HG02938 (cell line): ENCODE data around the gene EMC1.
"Not testable (repeated sequence)": the region's sequence is repeated elsewhere in the genome, so short reads cannot be mapped to it uniquely, and the experiment has no call there.

Experiments used
- ATAC-seq: cut with Tn5 transposase; IDR thresholded peaks from one replicate; pipeline ENCODE4 v1.9.1; 2021; ENCODE audit warnings: mild to moderate bottlenecking, moderate library complexity; ENCODE audit not compliant: unreplicated experiment

EMC1 gene

DNA sequence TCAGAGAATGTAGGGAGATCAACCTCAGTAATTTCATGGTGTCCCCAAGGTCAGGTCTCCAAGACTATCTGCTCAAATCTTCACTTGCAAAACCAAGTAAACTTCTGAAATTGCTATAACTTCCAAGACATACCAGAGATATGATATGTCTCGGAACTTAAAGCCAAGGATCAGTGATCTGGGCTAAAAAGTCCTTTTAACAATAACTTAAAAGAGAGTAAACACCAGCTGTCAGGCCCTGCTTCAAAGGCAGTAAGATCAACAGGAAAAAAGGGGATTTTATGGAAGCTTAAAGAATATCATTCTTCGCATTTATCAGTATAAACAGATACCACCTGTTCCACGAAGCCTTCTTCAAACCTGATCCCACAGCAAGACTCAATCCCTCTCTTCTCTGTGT, 55.0 kb downstream of the EMC1 start:
- ATAC-seq = no peak

DNA sequence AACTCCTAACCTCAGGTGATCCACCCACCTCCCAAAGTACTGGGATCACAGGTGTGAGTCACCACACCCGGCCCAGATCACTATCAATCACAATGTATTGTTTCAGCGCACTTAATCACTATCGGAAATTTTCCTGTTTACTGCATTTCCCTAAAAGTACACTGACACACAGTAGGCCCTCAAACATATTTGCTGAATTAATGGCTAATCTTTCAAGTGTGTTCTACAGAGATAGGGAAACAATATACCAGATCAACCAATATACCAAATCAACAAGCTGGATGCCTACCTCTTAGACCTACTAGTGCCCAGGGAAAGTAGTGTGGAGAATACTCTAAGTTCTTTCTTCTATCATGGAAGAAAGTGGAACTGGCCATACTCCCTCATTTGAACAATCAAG, 58.3 kb downstream of the EMC1 start:
- ATAC-seq = no peak

DNA sequence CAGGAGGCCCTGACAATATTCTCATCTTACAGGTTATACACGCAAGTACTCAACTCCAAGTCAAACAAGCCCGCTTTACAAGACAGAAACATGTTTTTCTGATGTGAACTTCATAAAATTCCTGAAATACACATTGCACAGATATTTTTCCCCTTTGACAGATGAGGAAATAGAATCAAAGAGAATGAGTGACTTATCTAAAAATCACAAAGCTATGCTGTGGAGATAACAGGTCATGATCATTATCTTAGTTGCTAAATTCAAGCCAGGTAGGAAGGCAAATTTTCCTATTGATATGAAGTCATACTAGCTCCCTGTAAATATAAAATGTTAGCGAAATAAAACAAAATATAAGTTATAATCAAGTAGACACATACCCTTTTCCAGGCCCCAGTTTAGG, 59.5 kb downstream of the EMC1 start:
- ATAC-seq = no peak

DNA sequence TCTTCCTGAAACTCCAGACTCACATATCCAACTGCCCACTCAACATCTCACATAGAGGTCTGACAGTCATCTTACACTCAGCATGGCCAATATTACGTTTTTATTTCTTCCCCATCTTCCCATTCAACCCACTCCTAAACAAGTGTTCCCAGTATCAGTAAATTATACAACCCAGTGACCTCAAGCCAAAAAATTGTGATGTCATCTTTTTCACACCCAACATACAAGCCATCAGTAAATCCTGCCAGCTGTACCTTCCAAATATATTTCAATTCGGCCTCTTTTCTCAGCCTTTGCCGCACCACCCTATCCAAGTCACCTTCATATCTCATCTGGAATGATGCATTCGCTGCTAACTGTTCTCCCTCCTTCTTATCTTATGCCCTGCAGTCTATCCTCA, 60.9 kb downstream of the EMC1 start:
- ATAC-seq = no peak

DNA sequence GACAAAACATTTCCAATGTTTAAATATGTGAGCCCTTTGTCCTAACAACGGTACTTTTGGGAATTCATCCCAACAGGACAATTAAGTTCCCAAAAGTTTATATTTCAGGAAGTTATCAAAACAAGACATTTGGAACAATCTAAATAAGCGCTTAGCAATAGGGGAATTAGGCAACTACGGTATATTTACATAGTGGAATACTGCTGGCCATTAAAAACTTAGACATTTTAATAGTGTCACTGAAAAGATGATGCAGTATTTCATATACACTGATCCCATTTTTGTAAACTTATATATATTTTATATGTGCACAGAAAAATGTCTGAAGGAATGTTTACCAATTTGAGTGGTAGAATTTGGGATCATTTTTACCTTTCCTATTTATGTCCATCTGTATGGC, 62.1 kb downstream of the EMC1 start:
- ATAC-seq = no peak

DNA sequence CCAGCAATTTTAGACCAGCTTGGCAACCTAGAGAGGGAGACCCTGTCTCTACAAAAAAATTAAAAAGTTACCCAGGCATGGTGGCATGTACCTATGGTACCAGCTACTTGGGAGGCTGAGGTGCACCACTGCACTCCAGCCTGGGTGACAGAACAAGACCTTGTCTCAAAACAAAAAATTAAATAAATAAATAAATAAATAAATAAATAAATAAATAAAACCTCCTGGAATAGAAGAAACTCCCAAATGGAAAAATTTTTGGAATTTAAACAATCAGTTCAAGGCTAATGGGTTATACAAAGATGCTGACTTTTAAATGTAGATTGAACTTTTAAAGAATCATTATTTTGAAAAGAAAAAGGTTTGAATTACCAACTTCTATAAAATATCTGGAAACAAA, 63.5 kb downstream of the EMC1 start:
- no peak for ATAC-seq

DNA sequence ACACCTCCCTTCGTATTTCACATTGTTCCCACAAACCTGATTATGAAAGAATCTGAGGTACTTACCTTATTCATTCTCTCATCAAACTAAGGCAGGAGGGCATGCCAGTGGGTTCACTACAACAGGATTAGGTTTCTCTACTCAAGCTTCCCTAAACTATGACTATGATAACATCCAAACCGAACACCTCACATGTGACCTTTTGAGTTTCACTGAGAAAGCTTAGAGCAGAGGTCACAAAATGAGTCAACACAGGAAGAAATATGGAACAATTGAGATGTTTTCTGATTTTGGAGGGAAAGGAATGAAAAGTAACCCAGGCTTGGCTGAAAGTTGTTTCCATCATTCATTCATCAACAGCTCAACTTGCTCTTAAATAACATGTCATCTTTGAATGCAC, 65.3 kb downstream of the EMC1 start:
- ATAC-seq = no peak

DNA sequence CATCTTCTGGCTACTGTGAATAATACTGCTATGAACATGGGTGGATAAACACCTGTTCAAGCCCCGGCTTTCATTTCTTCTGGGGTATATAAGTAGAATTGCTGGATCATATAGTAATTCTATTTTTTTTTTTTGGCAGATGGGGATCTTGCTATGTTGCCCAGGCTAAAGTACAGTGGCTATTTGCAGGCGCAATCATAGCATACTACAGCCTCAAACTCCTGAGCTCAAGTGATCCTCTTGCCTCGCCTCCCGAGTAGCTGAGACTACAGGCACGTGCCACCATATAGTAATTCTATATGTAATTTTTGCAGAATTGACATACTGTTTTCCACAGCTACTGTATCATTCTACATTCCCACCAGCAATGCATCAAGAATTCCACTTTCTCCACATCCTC, 69.1 kb downstream of the EMC1 start:
- ATAC-seq = no peak

DNA sequence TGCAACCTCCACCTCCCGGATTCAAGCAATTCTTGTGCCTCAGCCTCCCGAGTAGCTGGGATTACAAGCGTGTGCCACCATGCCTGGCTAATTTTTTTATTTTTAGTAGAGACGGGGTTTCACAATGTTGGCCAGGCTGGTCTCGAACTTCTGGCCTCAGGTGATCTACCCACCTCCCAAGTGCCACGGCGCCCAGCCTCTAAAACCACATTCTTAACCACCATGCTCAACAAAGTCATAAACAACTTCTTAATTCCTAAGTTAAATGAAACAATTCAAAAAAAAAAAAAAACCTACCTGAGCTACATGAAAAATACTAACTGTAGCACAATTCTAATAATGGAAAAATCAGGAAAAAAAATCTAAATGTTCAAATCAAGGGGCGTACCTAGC, 71.1 kb downstream of the EMC1 start:
- ATAC-seq = not testable (repeated sequence)

DNA sequence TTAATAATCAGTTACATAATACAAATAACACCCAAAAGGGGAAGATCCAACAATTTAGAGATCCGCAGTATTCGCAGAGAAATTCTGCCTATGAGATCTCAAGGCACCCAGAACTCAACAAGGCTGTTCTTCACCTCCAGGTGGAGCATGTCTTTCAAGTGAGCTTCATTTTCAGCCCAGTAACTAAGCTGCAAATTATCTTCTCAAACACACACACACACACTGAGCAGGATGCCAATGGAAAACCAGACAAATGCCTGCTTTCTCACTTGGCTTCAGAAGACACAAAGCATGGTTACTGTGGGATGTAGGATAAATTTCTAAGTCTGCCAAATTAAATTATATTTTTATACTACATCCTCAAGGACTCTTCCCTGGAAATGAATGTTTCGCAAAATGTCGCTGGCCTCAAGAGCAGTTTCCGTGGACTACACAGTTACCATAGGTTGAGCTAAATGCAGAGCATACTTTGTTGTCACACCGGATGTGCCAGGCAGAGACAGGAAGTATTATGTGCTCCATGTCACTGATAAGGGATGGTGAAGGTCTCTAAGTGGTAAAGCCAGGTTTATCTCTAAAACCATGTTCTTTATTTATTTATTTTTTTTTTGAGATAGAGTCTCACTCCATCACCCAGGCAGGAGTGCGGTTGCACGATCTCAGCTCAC, 71.6 kb downstream of the EMC1 start:
- no peak for ATAC-seq

DNA sequence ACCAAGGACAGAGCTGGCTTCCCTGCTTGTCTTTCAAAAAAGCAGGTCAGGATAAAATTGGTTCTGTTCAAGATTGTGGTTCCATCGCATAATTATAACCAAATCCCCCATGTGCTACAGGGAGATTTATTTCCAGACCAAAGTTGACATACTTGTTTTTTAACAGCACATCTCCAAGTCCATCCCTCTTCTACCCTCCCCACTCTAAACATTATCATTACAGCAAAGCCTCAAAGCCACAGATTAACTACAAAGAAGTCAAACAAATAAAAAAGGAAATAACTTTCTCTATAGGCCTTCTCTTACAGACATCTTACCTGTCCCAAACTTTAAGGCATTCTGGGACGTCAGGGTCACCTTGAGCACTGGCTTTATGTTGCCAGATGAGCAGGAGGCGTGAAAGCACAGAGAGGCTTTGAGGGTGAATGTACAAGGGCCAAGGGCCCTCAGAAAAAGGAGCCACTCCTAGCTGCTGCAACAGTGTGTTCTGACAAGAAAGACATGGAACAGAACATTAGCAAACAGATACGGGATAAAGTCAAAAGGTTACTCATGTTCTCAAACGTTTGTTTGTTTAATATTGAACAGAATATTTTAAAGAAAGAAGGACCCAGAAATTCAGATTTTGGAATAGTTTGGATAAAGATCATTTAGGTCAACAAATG, 72.5 kb downstream of the EMC1 start:
- ATAC-seq = no peak

DNA sequence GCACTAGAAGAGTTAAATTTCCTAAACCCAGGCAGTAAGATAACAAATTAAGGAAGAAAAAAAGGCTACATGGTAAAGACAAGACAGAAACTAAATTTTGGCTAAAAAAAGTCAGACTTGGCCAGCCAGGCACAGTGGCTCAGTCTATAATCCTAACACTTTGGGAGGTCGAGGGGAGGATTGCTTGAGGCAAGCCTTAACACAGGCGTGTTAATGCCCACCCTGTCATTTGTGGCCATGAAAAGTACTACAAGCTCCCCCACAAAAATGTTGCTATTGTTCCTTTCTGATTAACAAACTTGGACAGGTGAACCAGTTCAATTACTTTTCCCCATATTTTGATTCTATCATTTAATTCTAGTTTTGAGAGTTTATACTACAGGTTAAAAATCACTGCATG, 73.5 kb downstream of the EMC1 start:
- no peak for ATAC-seq

DNA sequence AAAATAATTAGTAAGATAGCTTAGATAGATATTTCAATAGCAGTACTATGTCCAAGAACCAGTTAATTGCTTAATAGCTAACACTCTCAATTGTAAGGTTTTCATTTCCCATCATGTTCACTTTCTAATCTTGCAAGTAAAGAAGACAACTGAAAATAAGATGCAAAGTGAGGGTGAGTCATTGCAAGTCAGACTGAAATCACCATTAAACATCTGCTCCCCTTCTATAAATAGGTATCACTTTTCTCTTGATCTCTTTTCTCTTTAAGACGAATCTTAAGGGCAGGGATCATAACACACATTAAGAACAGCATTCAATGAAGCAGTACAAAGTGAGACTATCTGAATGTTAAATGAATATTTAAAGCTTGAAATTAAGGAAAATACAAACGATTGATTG, 81.7 kb downstream of the EMC1 start:
- peak; percentile 52 for ATAC-seq

DNA sequence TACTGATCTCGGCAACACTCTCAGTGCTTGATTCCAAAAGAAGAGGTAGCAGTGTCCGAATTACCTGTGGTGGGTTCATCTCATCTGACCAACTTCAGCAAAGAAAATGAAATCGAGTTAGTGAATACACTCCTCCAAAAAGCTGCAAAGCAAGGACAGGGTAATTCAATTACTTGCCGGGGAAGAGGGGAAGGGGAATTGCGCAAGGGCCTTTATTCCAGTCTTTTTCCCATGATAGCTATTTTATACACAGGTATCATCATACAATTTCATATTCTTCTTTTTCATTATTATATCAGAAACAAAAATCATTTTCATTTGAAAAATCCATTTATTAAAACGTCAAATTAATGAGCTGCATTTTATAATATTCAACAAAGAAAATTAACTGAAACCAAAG, 84.2 kb downstream of the EMC1 start:
- ATAC-seq = no peak

DNA sequence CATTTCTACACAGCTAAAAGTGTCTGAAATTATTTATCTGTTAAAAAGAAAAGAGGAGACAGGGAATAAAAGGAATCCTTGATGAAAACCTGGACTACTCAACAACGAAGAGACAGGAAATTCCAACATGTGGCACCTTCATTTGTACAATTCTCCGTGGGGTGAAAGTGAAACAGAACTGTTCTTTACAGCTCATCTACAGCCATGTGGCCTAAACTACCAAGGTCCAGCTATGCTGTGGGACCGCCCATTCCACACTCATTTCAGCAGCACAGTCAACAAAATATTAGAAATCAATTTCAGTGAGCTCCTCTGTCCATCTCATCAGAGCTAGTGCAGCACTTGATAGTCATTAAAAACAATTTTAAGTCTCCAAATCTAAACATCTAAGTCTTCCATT, 85.3 kb downstream of the EMC1 start:
- ATAC-seq = no peak
